ENCODE results near the gene POGLUT2.

POGLUT2 gene

GRCh38 chr13:102814025-102814607 is 15.3 kb upstream of the POGLUT2 start:
- peak; percentile 20 for DNase-seq (ENCODE audit: extremely low spot score)
- TF ChIP-seq CTCF (IDR thresholded peaks at IDR 0.05; ENCODE audit: control extremely low read depth, extremely low read depth, low read depth, missing control alignments), result no peak
- ChIA-PET POLR2A (no interaction called here), CTCF (interaction anchor here (0.8 to 3.4 kb wide), 13 partner anchors 10 to 234 kb away, joined by 3 to 17 read pairs (median 4); partner anchors contain the start of genes ERCC5 and TEX30)

GRCh38 chr13:102812611-102813287 is 14.0 kb upstream of the POGLUT2 start:
- no peak for DNase-seq (ENCODE audit: extremely low spot score)
- CTCF ChIA-PET, result interaction anchor here (0.9 to 3.4 kb wide), 9 partner anchors 9 to 220 kb away, joined by 3 to 17 read pairs (median 4); partner anchors contain the start of genes ERCC5 and TEX30
- no peak for TF ChIP-seq CTCF (IDR thresholded peaks at IDR 0.05; ENCODE audit: control extremely low read depth, extremely low read depth, low read depth, missing control alignments)
- POLR2A ChIA-PET, result no interaction called here

GRCh38 chr13:102807699-102808098 is 8.9 kb upstream of the POGLUT2 start:
- POLR2A ChIA-PET, result no interaction called here
- CTCF ChIA-PET, result interaction anchor here (1.4 kb wide), 1 partner anchor 21 kb away, joined by 3 read pairs; no protein-coding TSS in a partner anchor
- TF ChIP-seq CTCF (IDR thresholded peaks at IDR 0.05; ENCODE audit: control extremely low read depth, extremely low read depth, low read depth, missing control alignments), result no peak
- DNase-seq (ENCODE audit: extremely low spot score), result no peak

GRCh38 chr13:102805680-102806079 is 6.9 kb upstream of the POGLUT2 start:
- TF ChIP-seq CTCF (IDR thresholded peaks at IDR 0.05; ENCODE audit: control extremely low read depth, extremely low read depth, low read depth, missing control alignments), result no peak
- DNase-seq (ENCODE audit: extremely low spot score), result no peak
- ChIA-PET POLR2A (no interaction called here), CTCF (interaction anchor here (4.0 kb wide), 1 partner anchor 8 kb away, joined by 17 read pairs; no protein-coding TSS in a partner anchor)

- peak; percentile 96 for TF ChIP-seq CTCF (IDR thresholded peaks at IDR 0.05; ENCODE audit: control extremely low read depth, extremely low read depth, low read depth, missing control alignments)
- peak; percentile 91 for DNase-seq (ENCODE audit: extremely low spot score)
- ChIA-PET CTCF (interaction anchor here (0.6 to 3.5 kb wide), 27 partner anchors 9 to 221 kb away, joined by 3 to 24 read pairs (median 5); partner anchors contain the start of genes ERCC5 and TEX30), POLR2A (interaction anchor here (0.9 kb wide), 1 partner anchor 27 kb away, joined by 3 read pairs; the partner anchor contains the start of gene TEX30)
Observed at GRCh38 chr13:102800145-102801041, 1.6 kb upstream of the POGLUT2 start.

Measured in GM10248 (cell line).